HG02885 (cell line): ENCODE data around the gene HDAC4.

Source experiments
- ATAC-seq: cut with Tn5 transposase; IDR thresholded peaks from one replicate; pipeline ENCODE4 v1.9.1; 2021; ENCODE audit warnings: mild to moderate bottlenecking; ENCODE audit not compliant: unreplicated experiment, poor library complexity

HDAC4 gene

GRCh38 chr2:239399433-239399920 is 1.3 kb downstream of the HDAC4 start:
- no peak for ATAC-seq

GRCh38 chr2:239398521-239398921 is 2.3 kb downstream of the HDAC4 start:
- no peak for ATAC-seq

GRCh38 chr2:239397931-239398471 is 2.8 kb downstream of the HDAC4 start:
- no peak for ATAC-seq

GRCh38 chr2:239396881-239397681 is 3.7 kb downstream of the HDAC4 start:
- ATAC-seq: no peak

GRCh38 chr2:239395524-239395923 is 5.3 kb downstream of the HDAC4 start:
- ATAC-seq: no peak

- ATAC-seq: no peak
These were observed 5.8 kb downstream of the HDAC4 start for GRCh38 chr2:239394978-239395377.

GRCh38 chr2:239394346-239394945 is 6.4 kb downstream of the HDAC4 start:
- ATAC-seq: no peak

GRCh38 chr2:239393941-239394340 is 6.9 kb downstream of the HDAC4 start:
- ATAC-seq: no peak

- no peak for ATAC-seq
These were observed 7.4 kb downstream of the HDAC4 start for GRCh38 chr2:239393388-239393940.

GRCh38 chr2:239392688-239393387 is 8.0 kb downstream of the HDAC4 start:
- no peak for ATAC-seq

GRCh38 chr2:239392072-239392357 is 8.8 kb downstream of the HDAC4 start:
- ATAC-seq: no peak

GRCh38 chr2:239391286-239392071 is 9.3 kb downstream of the HDAC4 start:
- ATAC-seq: no peak

- no peak for ATAC-seq
These were observed 10.1 kb downstream of the HDAC4 start for GRCh38 chr2:239390546-239391285.

- ATAC-seq: no peak
These were observed 11.1 kb downstream of the HDAC4 start for GRCh38 chr2:239389414-239390329.

- no peak for ATAC-seq
These were observed 12.3 kb downstream of the HDAC4 start for GRCh38 chr2:239388236-239389151.

GRCh38 chr2:239387811-239388210 is 13.0 kb downstream of the HDAC4 start:
- ATAC-seq: no peak

GRCh38 chr2:239386872-239387445 is 13.9 kb downstream of the HDAC4 start:
- ATAC-seq: no peak
